CD4-positive, alpha-beta T cell (primary cell): ENCODE results near the gene RIPK3. TPM values are rescaled to one million over a fixed set of nuclear protein-coding genes. Genes with fewer than 3 reads are reported as not detected.

Experiments
- ATAC-seq: fragments of 200-7000 bp; cut with Tn5 transposase; one replicate; pipeline ENCODE4 v1.10.0; 2022; ENCODE audit warnings: mild to moderate bottlenecking; ENCODE audit not compliant: poor library complexity
- CTCF ChIA-PET: fragments of 350-600 bp; sonication (Branson Sonifier 250); formaldehyde crosslinking; loops from one replicate; lab custom pipeline; 2021; ENCODE audit warnings: antibody characterized with exemption, inconsistent platforms; lab: Charles Lee
- POLR2A ChIA-PET: fragments of 350-600 bp; sonication (Branson Sonifier 250); formaldehyde crosslinking; loops from one replicate; lab custom pipeline; 2021; ENCODE audit warnings: antibody characterized with exemption, inconsistent platforms; lab: Charles Lee
- DNase-seq, 14 experiments: peaks; one replicate each; pipeline ENCODE4 v3.0.0-alpha.2; 2013 to 2020; ENCODE audit warnings: mixed read lengths in 2 of 14
- H3K27ac ChIP-seq, 2 donors: one replicate each; pipeline versions ENCODE4 v1.5.1 to v1.7.0; 2013; ENCODE audit warnings: low read length in 2 of 2, low read depth in 1 of 2, mild to moderate bottlenecking in 1 of 2
- H3K27me3 ChIP-seq, 2 experiments: 1 replicate in 1 of 2; 2 replicates in 1 of 2; pipeline versions ENCODE4 v1.6.1 to v1.7.0; 2013; ENCODE audit warnings: low read length in 2 of 2, control low read depth in 1 of 2, mild to moderate bottlenecking in 1 of 2, moderate library complexity in 1 of 2; ENCODE audit not compliant: insufficient read depth in 2 of 2, control insufficient read depth in 1 of 2
- H3K36me3 ChIP-seq: one replicate; pipeline ENCODE4 v1.6.1; 2013; ENCODE audit warnings: low read length, control low read depth; ENCODE audit not compliant: insufficient read depth
- H3K4me1 ChIP-seq: one replicate; pipeline ENCODE4 v1.6.1; 2013; ENCODE audit warnings: low read length, control low read depth; ENCODE audit not compliant: insufficient read depth
- H3K4me3 ChIP-seq: one replicate; pipeline ENCODE4 v1.5.1; 2013; ENCODE audit warnings: mild to moderate bottlenecking, low read length, moderate library complexity
- H3K9me3 ChIP-seq, 2 experiments: 1 replicate in 1 of 2; 2 replicates in 1 of 2; pipeline versions ENCODE4 v1.6.1 to v1.7.0; 2013; ENCODE audit warnings: low read length in 2 of 2, mild to moderate bottlenecking in 2 of 2, control low read depth in 1 of 2, moderate library complexity in 1 of 2; ENCODE audit not compliant: control insufficient read depth in 1 of 2, insufficient read depth in 1 of 2
- H3K27ac Mint-ChIP-seq: one replicate; pipeline ENCODE4 v1.8.0; 2020; ENCODE audit warnings: mixed read lengths
- H3K27me3 Mint-ChIP-seq: one replicate; pipeline ENCODE4 v1.8.0; 2021; ENCODE audit warnings: mixed read lengths
- H3K36me3 Mint-ChIP-seq: one replicate; pipeline ENCODE4 v1.8.0; 2021; ENCODE audit warnings: low read depth, mixed read lengths
- H3K4me1 Mint-ChIP-seq: one replicate; pipeline ENCODE4 v1.8.0; 2021; ENCODE audit warnings: low read depth, mixed read lengths
- H3K4me3 Mint-ChIP-seq: one replicate; pipeline ENCODE4 v1.8.0; 2020; ENCODE audit warnings: mild to moderate bottlenecking, mixed read lengths
- H3K9me3 Mint-ChIP-seq: one replicate; pipeline ENCODE4 v1.8.0; 2020; ENCODE audit warnings: mixed read lengths
- intact Hi-C, 2 experiments: fragments of 100-400 bp; cut with DNase I in 1 of 2; cut with micrococcal nuclease in 1 of 2; formaldehyde crosslinking; loops; one replicate each; pipeline versions ENCODE4 v1.15.1 to v1.9.0; 2023 to 2025; cut with DNase I, micrococcal nuclease
- total RNA-seq, 174 experiments: library from RNA in 2 of 174; stranded (reverse) in 2 of 174; gene quantifications; one replicate each; pipeline ENCODE4 v1.2.3 and lab custom pipeline; 2021 to 2026
- TF ChIP-seq, protein P1 (sequence below): fragments of 200-600 bp; IDR thresholded peaks from one replicate; pipeline ENCODE4 v1.8.0; 2022; ENCODE audit warnings: antibody characterized with exemption, mild to moderate bottlenecking

The RIPK3 gene
- total RNA-seq, 2 experiments from 2014 or later = 18.1 to 18.9 TPM

DNA sequence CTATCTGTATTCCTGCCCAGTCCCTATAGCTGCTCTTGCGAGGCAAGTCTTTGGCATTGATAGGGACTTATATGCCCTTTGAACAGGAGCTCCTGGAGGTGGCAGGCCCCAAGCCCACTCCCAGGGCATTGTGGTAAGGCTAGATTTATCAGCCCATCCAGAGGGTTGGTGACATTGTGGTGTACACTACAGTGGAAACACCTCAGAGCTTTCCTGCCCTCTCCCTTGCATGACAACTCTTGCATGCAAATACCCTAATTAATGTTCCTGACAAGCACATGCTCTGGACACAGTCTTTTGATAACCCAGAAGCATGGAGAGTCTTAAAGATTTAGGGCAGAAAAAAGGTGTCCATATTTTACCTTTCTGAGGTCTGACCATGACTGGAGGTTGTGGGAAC lies 815 bp upstream of the RIPK3 start:
- ChIA-PET POLR2A (interaction anchor here (0.9 to 11.3 kb wide), 5 partner anchors 27 to 98 kb away, joined by 3 to 270 read pairs (median 5); partner anchors contain the start of genes CBLN3, KHNYN, RABGGTA and TINF2), CTCF (interaction anchor here (0.9 to 2.3 kb wide), 4 partner anchors 8 to 752 kb away, joined by 3 to 7 read pairs (median 6); partner anchors contain the start of gene CIDEB)
- H3K27me3 ChIP-seq = peaks cover 3 to 6% of the 10 kb centered on the region in 2 experiments
- no peak for DNase-seq
- H3K36me3 ChIP-seq = peaks cover 13% of the 10 kb centered on the region
- TF ChIP-seq, protein P1, sequence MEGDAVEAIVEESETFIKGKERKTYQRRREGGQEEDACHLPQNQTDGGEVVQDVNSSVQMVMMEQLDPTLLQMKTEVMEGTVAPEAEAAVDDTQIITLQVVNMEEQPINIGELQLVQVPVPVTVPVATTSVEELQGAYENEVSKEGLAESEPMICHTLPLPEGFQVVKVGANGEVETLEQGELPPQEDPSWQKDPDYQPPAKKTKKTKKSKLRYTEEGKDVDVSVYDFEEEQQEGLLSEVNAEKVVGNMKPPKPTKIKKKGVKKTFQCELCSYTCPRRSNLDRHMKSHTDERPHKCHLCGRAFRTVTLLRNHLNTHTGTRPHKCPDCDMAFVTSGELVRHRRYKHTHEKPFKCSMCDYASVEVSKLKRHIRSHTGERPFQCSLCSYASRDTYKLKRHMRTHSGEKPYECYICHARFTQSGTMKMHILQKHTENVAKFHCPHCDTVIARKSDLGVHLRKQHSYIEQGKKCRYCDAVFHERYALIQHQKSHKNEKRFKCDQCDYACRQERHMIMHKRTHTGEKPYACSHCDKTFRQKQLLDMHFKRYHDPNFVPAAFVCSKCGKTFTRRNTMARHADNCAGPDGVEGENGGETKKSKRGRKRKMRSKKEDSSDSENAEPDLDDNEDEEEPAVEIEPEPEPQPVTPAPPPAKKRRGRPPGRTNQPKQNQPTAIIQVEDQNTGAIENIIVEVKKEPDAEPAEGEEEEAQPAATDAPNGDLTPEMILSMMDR = no peak
- H3K9me3 ChIP-seq = no peaks in the 10 kb centered on the region
- H3K27me3 Mint-ChIP-seq = peaks cover 29% of the 10 kb centered on the region
- no peak for ATAC-seq
- intact Hi-C loops = no loop called here
- H3K27ac ChIP-seq = no peak overlapping the region
- H3K27ac Mint-ChIP-seq = no peak overlapping the region
- no peaks in the 10 kb centered on the region for H3K9me3 Mint-ChIP-seq
- H3K36me3 Mint-ChIP-seq = peaks cover 38% of the 10 kb centered on the region
- peak overlapping the region; percentile 94 for H3K4me3 Mint-ChIP-seq
- H3K4me3 ChIP-seq = no peak overlapping the region
- H3K4me1 Mint-ChIP-seq = peaks cover 21% of the 10 kb centered on the region
- peaks cover 36% of the 10 kb centered on the region for H3K4me1 ChIP-seq

DNA sequence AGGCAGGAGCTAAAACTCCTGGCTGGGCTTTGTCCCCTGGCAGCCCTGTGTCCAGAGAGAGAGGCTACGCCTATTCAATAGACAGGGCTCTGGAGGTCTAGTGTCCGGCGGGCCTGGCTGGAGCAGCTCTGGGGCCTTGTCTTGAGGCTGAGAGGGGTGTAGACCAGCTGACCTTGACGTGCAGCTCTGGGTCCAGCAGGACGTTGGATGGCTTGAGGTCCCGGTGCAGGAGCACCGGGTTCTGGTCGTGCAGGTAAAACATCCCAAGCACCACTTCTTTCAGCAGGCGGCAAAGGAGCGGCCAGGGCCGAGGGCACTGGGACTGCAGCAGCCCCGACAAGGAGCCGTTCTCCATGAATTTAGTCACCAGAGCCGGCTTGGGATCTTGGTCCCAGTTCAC lies 948 bp downstream of the RIPK3 start:
- peaks cover 33% of the 10 kb centered on the region for H3K27me3 Mint-ChIP-seq
- no peaks in the 10 kb centered on the region for H3K9me3 Mint-ChIP-seq
- Histone ChIP-seq H3K36me3 (peaks cover 13% of the 10 kb centered on the region), H3K9me3 (no peaks in the 10 kb centered on the region), H3K4me1 (peaks cover 52% of the 10 kb centered on the region), H3K4me3 (peak overlapping the region; percentile 94), H3K27ac (no peak overlapping the region), H3K27me3 (peaks cover 17 to 18% of the 10 kb centered on the region in 2 experiments)
- ChIA-PET CTCF (interaction anchor here (2.2 kb wide), 1 partner anchor 31 kb away, joined by 6 read pairs; the partner anchor contains the start of gene CIDEB), POLR2A (interaction anchor here (1.4 to 11.3 kb wide), 2 partner anchors 94 to 97 kb away, joined by 5 to 270 read pairs; partner anchors contain the start of genes CBLN3, KHNYN and TINF2)
- TF ChIP-seq, protein P1 = no peak
- ATAC-seq (no peak), DNase-seq (no peak)
- no peak overlapping the region for H3K27ac Mint-ChIP-seq
- H3K4me1 Mint-ChIP-seq = peaks cover 37% of the 10 kb centered on the region
- H3K4me3 Mint-ChIP-seq = peak overlapping the region; percentile 94
- peaks cover 45% of the 10 kb centered on the region for H3K36me3 Mint-ChIP-seq
- intact Hi-C loops = loop anchor here in 1 of 2 experiments (10.0 kb wide), 1 partner anchor 336 kb away; no protein-coding TSS in a partner anchor

DNA sequence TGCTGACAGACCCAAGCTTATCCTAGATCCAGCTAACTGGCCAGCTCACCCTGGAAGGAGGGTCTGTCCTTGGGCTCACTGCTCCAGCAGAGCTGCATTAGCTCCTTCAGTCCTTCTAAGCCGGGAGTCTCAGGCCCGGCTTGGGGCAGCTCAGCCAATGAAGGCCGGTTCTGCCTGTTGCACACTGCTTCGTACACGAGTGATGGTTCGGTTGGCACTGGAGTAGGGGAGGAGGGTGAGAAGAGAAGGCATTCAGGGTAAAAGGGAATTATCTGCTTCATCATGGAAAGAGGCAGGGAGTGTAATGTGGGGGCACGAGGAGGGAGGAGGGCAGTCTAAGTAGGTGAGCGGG lies 2.0 kb downstream of the RIPK3 start:
- Histone ChIP-seq H3K27ac (no peak overlapping the region), H3K4me3 (no peak overlapping the region), H3K9me3 (no peaks in the 10 kb centered on the region), H3K36me3 (peaks cover 13% of the 10 kb centered on the region), H3K4me1 (peaks cover 63% of the 10 kb centered on the region), H3K27me3 (peaks cover 20 to 25% of the 10 kb centered on the region in 2 experiments)
- Mint-ChIP-seq H3K27me3 (peaks cover 33% of the 10 kb centered on the region), H3K27ac (peak overlapping the region; percentile 27), H3K4me1 (peaks cover 46% of the 10 kb centered on the region), H3K36me3 (peaks cover 45% of the 10 kb centered on the region), H3K4me3 (peak overlapping the region; percentile 94), H3K9me3 (no peaks in the 10 kb centered on the region)
- ATAC-seq (no peak), DNase-seq (no peak)
- POLR2A ChIA-PET = interaction anchor here (11.3 kb wide), 1 partner anchor 95 kb away, joined by 270 read pairs; the partner anchor contains the start of genes CBLN3 and KHNYN
- TF ChIP-seq, protein P1 = no peak
- CTCF ChIA-PET = interaction anchor here (1.1 kb wide), 1 partner anchor 94 kb away, joined by 3 read pairs; no protein-coding TSS in a partner anchor
- intact Hi-C loops = loop anchor here in 1 of 2 experiments (10.0 kb wide), 1 partner anchor 337 kb away; no protein-coding TSS in a partner anchor
